Inflammatory macrophage treated with lipopolysaccharide for 1 hour (primary cell): ENCODE results near the gene SERGEF.

Experiments used
- DNase-seq, 2 donors: peaks; one replicate each; pipeline ENCODE4 v3.0.0-alpha.2; 2020 to 2022

The SERGEF gene

GRCh38 chr11:17811352-17811751, 201.5 kb downstream of the SERGEF start:
- DNase-seq, result no peak

- no peak for DNase-seq
Measured at GRCh38 chr11:17810746-17811145, 202.1 kb downstream of the SERGEF start.

- no peak for DNase-seq
Measured at GRCh38 chr11:17810041-17810440, 202.8 kb downstream of the SERGEF start.

GRCh38 chr11:17807034-17807433, 205.8 kb downstream of the SERGEF start:
- no peak for DNase-seq

GRCh38 chr11:17805873-17806272, 207.0 kb downstream of the SERGEF start:
- no peak for DNase-seq

- no peak for DNase-seq
Measured at GRCh38 chr11:17805043-17805442, 207.8 kb downstream of the SERGEF start.

GRCh38 chr11:17803754-17804334, 209.0 kb downstream of the SERGEF start:
- no peak for DNase-seq

GRCh38 chr11:17802491-17802890, 210.4 kb downstream of the SERGEF start:
- DNase-seq, result no peak

- DNase-seq, result no peak
Measured at GRCh38 chr11:17801166-17801565, 211.7 kb downstream of the SERGEF start.

GRCh38 chr11:17799147-17799546, 213.7 kb downstream of the SERGEF start:
- DNase-seq, result no peak

GRCh38 chr11:17798716-17799115, 214.1 kb downstream of the SERGEF start:
- DNase-seq, result no peak

GRCh38 chr11:17798253-17798652, 214.6 kb downstream of the SERGEF start:
- no peak for DNase-seq

GRCh38 chr11:17796154-17796553, 216.7 kb downstream of the SERGEF start:
- DNase-seq, result no peak

- no peak for DNase-seq
Measured at GRCh38 chr11:17794981-17795380, 217.9 kb downstream of the SERGEF start.

GRCh38 chr11:17793642-17794170, 219.1 kb downstream of the SERGEF start:
- no peak for DNase-seq

- no peak for DNase-seq
Measured at GRCh38 chr11:17792161-17792560, 220.7 kb downstream of the SERGEF start.

- DNase-seq, result no peak
Measured at GRCh38 chr11:17791144-17791543, 221.7 kb downstream of the SERGEF start.

- DNase-seq, result no peak
Measured at GRCh38 chr11:17790453-17790852, 222.4 kb downstream of the SERGEF start.

GRCh38 chr11:17788084-17788483, 224.8 kb downstream of the SERGEF start:
- DNase-seq, result no peak

GRCh38 chr11:17786824-17787525, 225.9 kb downstream of the SERGEF start:
- no peak for DNase-seq

GRCh38 chr11:17783878-17784277, 229.0 kb downstream of the SERGEF start:
- no peak for DNase-seq

- no peak for DNase-seq
Measured at GRCh38 chr11:17782603-17783337, 230.1 kb downstream of the SERGEF start.

- no peak for DNase-seq
Measured at GRCh38 chr11:17782145-17782544, 230.7 kb downstream of the SERGEF start.

GRCh38 chr11:17781626-17782025, 231.2 kb downstream of the SERGEF start:
- DNase-seq, result no peak
